ENCODE measurements around the gene HAND1.

Gene HAND1

GRCh38 chr5:154503698-154504039, 25.6 kb upstream of the HAND1 start:
- DNase-seq = no peak

DNA sequence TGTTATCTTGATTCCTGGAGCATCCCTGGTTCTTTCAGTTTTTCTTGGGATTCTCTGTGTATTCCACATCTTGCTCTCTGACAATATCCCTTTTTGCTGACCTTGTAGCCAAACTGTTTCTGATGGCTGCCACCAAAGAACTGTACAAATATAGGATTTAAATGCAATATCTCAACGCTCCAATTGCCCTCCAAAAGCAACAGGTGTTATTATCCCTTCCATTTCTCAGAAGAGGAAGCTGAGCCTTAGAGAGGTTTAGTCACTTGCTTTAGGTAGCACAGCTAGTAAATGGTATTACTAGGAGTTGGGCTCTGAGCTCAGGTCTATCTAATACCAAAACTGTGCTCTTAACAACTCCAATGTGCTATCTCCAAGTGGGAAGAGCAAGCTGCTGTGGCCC, 24.2 kb upstream of the HAND1 start:
- no peak for DNase-seq

GRCh38 chr5:154501566-154501965, 23.5 kb upstream of the HAND1 start:
- DNase-seq = no peak

- DNase-seq = no peak
Observed at GRCh38 chr5:154498994-154499393, 21.0 kb upstream of the HAND1 start.

- DNase-seq = no peak
Observed at GRCh38 chr5:154498591-154498990, 20.6 kb upstream of the HAND1 start.

DNA sequence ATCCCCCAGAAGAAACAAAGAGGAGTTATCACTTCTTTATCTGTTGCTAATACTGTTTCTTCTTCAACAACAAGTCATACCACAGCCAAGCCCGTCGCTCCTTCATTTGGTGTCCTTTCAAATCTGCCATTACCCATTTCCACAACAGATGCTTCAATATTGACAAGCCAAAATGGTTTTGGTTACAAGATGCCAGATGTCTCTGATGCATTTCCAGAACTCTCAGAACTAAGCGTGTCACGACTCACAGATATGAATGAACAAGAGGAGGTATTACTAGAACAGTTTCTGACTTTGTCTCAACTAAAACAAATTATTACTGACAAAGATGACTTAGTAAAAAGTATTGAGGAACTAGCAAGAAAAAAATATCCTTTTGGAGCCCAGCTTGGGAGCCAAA, 16.0 kb upstream of the HAND1 start:
- no peak for DNase-seq

DNA sequence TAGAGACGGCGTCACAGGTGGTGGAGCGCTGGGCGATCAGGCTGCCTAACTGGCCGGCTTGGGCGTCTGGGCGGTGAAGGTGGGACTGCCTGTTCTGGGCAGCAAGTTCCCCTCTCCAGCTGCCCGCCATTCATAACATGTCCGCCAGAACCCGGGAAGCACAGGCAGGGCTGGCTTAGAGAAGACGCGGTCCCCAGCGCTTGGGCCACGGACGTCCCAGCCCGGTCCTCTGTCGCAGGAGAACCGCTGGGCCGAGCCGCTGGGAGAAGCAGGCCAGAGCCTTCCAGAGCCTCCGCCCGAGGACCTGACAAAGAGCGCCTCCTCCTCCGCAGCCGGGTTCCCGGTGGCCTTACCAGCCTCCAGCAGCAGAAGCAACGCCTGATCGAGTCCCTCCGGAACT, 15.2 kb upstream of the HAND1 start:
- no peak for DNase-seq

GRCh38 chr5:154491941-154492340, 13.9 kb upstream of the HAND1 start:
- no peak for DNase-seq

DNA sequence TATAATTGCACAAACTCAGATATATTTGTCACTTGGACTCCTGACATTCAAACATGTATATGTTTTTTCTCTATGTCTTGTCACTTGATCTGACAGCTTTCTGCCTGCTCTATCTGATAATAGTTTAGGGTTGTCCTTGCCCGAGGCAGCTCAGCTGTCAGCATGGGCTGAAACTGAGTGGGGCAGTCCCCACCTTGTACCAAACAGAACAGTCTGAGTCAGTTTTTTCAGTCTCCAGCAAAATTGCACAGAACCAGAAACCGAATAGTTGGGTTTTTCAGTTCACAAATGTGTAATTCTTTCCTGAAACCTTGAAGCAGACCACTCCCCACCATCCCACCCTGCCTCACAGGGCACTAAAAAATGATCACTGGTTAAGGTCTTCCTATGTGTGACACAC, 9.5 kb upstream of the HAND1 start:
- DNase-seq = peak; percentile 41

DNA sequence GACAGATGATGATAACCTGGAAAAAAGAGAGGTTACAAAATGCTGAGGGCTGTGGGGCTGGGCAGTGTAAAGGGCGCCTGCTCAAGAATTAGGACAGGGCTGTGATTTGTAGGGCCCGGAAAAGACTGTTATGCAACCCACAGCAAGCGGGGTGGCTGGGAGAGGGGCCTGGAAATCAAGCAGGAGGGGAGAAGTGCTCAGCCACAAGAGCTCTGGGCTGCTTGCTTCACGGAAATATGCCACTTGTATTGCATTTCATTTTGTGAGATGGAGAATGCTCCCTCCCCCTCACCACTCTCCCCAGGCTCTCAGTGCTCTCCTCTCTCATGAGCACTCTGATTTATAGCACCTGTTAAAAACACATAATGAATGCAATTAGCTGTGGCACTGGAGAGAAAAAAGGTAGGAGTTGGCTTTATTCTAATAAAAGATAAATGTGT, 8.4 kb upstream of the HAND1 start:
- DNase-seq = no peak

DNA sequence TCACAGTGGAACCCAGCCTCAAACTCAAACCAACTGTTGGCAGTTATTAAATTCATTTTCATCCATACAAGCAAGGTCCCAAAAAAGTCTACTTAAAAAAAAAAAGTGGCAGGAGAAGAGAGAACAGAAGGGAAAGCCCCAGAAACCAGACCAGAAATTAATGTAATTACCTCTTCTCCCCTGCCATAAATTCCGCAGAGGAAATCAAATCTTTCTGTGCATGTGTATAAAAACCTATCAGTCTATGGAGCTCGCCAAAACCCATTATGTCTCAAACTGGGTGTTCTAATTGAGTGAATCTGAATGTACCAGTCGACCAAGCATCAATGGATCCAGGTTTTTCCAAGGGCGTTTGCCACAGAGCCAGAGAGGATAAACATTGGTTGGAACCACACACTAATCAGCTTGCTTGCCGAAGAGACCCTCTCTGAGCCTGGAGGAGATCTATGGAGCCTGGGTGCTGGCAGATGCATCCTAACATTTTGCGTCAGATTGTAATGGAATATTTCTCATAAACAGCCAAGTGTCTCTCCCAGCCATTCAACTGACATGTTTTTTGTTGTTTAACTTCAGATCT, 7.9 kb upstream of the HAND1 start:
- DNase-seq = no peak

- DNase-seq = no peak
Observed at GRCh38 chr5:154485096-154485491, 7.1 kb upstream of the HAND1 start.

GRCh38 chr5:154484393-154485095, 6.5 kb upstream of the HAND1 start:
- no peak for DNase-seq

DNA sequence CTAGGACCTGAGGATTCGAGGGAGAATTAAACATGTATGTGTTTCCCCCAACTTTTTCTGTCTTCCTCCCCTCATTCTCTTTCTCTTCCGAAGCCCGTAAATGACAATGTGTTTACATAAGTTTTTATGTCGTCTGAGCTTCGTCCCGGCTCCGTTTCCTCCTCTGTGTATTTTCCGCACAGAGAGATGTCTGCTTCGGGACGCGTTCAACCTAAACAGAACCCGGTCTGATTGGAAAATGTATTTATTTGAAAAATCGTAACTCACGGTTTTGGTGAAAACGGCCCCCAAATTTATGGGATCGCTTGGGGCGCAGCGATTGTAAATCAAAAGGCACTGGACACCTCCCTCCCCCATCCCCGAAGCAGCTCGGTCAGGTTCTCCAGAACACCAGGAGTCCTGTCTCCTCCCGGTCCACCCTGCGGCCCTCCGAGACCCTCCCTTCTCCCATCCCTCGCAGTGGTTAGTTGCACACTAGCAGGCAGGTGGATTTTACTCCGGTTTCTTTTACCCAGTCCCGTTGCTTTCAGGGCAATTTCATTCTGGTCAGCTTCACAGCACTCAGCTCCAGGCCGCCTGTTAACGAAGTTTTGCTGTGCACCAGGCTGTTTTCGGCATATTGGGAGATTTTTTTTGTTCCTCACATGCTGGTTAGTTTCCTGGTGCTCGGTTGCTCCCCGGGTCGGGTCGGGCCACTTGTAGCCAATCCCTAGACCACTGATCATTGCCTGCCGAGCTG, 5.8 kb upstream of the HAND1 start:
- DNase-seq = no peak

DNA sequence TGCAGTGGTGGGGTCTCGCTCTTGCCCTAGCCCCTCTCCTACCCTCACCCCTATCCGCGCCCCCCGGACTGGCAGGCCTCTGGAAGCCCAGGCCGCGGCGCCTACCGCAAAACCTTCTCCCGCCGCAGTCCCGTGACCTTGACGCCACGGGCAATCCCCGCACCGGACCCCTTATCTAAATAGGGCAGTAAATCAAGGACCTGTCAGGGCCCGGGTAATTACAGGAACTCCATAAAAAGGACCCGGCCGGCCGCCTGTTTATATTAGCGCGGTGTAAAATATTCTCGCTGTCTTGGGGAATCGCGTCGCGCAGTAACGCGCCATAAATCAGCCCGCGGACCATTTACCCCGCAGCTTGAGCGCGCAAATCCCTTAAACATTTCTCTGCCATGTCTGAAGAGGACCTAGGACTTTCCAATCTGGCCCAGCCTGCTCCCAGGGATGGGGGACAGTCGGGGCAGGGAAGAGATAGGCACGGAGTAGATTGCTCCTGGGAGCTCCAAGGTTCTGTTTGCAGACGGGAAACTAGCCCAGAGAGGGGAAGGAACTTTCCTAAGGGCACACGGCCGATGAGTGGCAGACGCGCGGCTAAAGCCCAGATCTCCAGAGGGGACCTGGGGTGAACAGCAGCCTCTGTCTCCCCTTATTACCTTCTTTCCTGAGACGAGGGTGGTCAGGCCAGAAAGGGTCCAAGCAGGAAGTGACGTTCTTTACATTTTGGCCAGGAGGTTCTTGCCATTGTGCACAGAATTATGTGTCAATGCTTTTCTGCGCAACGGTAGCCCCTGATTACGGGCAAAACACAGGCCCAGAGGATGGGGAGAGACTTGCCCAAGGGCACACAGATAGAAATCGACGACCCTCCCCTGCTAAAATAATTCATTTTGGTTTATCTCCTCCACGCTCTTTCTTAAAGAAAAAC, 4.8 kb upstream of the HAND1 start:
- DNase-seq = no peak

GRCh38 chr5:154481584-154482381, 3.8 kb upstream of the HAND1 start:
- no peak for DNase-seq

DNA sequence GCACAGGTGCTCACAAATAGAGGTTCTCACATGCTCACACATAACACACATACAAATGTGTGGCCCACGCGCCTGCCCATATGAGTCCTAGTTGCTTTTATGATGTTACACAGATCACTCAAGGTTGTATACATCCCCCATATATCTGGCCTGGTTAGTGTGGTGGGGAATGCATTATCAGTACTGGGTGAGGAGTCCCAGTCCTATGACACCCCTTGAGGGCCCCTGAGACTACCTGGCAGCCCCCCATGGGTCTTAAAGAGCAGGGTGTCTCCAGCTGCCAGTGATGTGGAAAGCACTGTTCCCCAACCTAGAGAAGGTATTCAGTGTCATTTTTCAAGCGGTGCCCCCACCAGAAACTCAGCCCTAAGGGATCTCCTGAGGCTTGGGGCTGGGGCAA, 2.8 kb upstream of the HAND1 start:
- no peak for DNase-seq

- no peak for DNase-seq
Observed at GRCh38 chr5:154479944-154480750, 2.1 kb upstream of the HAND1 start.

DNA sequence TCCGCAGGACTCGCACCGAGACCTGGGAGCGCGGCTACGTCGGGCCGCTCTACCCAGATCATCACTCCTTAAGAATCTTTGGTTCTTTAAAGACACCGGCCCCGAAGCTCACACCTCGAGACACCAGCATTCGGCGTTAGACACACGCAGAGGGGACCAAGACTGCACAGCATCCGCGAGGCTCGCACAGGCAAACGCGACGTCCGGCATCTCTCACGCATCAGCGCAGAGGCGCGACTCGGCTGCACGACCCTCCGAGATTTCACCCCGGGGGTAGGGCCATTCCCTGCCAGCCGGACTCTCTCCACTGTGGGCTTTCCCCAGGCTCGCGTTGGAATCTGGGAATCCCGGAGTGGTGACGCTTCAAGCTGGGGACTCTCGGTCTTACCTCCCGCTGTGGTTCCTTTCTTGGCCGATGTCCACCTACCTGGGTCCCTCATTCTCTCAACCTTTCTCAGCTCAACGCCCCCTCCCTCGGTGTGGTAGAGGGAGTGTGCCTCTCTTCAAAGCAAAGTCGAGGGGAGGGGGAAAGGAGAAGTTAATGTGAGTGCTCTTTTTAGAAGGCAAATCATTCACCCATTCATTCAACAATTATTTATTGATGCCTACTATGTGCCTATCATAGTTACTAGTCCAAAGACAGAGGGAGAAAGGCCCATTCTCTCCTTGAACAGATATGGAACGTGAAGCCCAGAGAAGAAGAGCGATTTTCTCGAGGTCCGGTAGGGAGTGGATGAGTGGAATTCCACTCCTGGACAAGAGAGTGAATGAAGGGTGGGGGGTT, 1.3 kb upstream of the HAND1 start:
- no peak for DNase-seq

- no peak for DNase-seq
Observed at GRCh38 chr5:154478752-154479159, 729 bp upstream of the HAND1 start.

Measured in stimulated activated naive CD4-positive, alpha-beta T cell treated with Interleukin-2 at 50 U/mL for 16 hours (primary cell).